CD4-positive, alpha-beta T cell treated with Interleukin-1 beta for 1 hour (primary cell): ENCODE measurements around the gene NR2C2.
"Not testable (repeated sequence)": the region's sequence is repeated elsewhere in the genome, so short reads cannot be mapped to it uniquely, and the experiment has no call there.

Experiments used
- DNase-seq, 2 donors: peaks; one replicate each; pipeline ENCODE4 v3.0.0-alpha.2; 2020 to 2022

The NR2C2 gene

GRCh38 chr3:14947100-14947885 is at the start of gene NR2C2:
Gene NR2C2 (plus strand): TSS chr3:14947583. CDS start chr3:15003915, 56,332 bp downstream.
- DNase-seq: peak; percentile 90 to 91

- no peak for DNase-seq
Observed at GRCh38 chr3:14898929-14899328, 48.5 kb upstream of the NR2C2 start.

GRCh38 chr3:14899993-14900618 is 47.3 kb upstream of the NR2C2 start:
- no peak for DNase-seq

DNA sequence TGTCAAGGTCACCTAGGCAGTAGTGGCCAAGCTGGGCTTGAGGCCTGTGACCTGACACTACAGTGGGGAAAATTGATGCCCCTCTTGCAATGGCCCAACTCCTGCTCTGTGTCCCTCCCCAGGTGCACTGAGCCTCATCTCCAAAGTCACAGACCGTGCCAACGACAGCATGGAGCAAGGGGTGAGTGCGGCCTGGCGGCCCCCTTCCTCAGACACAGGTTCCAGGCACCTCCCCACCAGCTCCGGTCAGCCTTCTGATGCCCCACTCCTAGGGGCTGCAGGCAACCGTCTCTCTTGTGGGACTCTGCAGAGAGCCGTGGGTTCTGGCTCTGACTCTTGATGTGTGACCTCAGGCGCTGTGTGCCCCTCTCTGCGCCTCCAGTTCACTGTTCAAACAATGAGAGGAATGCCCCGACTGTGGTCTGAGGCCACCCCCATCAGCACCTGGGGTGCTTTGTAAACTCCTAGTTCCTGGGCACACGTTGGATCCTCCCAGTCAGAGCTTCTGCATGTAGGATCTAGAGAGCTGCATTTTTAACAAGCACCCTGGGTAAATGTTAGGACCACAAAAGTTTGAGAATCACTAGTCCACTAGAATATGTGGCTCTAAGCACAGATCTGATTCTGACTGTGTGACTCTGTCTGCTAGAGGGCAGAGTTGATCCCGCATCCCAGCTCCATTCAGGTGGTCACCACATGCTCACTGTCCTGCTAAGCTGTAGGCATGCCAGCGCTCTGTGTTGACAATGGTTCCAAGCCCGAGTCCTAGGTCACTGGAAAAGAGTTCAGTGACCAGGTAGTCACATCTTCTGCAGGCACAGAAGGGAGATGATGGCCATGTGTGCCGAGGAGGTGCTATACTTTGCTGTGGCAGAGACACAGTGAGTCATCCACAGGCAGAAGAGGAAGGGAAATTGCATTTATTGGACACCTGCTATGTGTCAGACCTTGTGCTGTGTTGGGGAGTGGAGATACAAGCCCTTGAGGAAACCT is 46.2 kb upstream of the NR2C2 start:
- DNase-seq: no peak

DNA sequence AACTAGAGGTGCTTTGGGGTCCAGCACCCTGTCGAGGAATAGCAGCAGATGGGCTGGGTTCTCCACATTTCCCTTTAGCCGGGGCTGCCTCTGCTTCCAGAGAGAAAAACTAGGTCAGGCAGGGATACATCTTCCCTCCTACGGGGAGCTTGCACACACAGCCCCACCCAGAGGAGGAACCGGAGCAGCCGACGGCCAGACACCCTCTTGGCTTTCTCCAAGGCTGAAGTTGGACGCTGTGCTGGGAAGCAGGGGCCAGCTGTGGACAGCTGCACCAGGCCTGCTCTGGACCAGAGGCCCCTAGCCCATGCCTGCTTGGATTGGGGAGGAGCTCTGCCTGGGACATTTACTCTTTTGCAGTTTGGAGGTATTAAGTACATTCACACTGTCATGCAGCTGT is 44.7 kb upstream of the NR2C2 start:
- DNase-seq: no peak

GRCh38 chr3:14903501-14903900 is 43.9 kb upstream of the NR2C2 start:
- not testable (repeated sequence) for DNase-seq

- DNase-seq: no peak
Observed at GRCh38 chr3:14905055-14905657, 42.2 kb upstream of the NR2C2 start.

GRCh38 chr3:14906355-14906971 is 40.9 kb upstream of the NR2C2 start:
- DNase-seq: no peak

DNA sequence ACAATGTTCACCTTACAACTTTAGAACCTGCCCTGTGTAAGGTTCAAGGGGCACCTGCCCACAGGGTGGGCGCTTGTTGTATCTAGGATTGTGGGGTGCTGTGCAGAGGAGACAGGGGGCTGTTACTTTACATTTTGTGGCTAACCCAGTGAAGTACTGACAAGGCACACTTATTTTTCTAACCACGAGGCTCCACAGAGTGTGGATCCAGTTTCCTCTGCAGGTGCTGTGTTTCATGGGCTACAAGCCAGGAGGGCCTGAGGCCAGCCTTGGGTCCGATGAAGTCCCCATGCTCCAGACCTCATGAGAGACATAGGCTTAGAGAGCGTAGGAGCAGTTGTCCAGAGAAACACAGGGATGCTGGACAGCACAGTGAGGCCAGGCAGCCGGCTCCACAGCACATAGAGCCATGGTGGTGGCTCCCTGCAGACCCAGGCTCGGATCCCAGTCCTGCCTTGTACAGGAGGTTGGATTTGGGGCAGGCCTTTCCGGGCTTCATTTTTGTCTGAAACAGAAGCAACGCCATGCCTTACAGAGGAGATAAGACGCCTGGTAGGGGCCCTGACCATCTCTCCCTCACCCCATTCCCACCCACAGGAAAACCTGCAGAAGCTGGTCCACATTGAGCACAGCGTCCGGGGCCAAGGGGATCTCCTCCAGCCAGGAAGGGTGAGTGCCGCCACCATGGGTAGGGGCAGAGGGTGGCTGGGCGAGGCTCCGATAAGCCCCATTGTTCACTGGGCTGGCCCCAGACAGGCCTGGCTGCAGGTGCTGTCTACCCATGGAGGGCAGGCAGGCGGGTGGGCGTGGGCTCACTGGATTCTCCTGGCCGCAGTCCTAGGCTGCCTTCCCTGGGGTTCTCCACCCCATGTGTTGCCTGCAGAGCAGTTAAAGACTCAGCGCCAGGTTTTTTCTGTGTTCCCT is 40.1 kb upstream of the NR2C2 start:
- no peak for DNase-seq

- no peak for DNase-seq
Observed at GRCh38 chr3:14909250-14909649, 38.1 kb upstream of the NR2C2 start.

DNA sequence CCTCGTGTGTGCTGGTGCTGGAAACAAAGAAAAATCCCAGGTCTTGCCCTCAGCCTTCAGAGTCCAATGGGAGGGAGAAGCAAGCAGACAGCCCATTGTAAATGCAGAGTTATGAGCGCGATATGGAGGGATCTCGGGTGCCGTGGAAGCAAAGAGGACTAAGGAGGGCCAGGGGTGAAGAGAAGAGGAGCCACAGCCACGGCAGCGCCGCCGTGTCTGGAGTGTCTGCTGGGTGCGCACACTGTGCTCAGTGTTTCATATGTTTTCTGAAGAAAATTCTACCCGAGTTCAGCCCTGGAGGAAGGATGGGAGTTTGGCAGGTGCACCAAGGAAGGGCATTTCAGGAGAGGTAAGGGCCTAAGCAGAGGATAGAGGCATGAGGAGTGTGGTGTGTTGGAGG is 35.7 kb upstream of the NR2C2 start:
- no peak for DNase-seq

- DNase-seq: no peak
Observed at GRCh38 chr3:14913071-14913925, 34.1 kb upstream of the NR2C2 start.

DNA sequence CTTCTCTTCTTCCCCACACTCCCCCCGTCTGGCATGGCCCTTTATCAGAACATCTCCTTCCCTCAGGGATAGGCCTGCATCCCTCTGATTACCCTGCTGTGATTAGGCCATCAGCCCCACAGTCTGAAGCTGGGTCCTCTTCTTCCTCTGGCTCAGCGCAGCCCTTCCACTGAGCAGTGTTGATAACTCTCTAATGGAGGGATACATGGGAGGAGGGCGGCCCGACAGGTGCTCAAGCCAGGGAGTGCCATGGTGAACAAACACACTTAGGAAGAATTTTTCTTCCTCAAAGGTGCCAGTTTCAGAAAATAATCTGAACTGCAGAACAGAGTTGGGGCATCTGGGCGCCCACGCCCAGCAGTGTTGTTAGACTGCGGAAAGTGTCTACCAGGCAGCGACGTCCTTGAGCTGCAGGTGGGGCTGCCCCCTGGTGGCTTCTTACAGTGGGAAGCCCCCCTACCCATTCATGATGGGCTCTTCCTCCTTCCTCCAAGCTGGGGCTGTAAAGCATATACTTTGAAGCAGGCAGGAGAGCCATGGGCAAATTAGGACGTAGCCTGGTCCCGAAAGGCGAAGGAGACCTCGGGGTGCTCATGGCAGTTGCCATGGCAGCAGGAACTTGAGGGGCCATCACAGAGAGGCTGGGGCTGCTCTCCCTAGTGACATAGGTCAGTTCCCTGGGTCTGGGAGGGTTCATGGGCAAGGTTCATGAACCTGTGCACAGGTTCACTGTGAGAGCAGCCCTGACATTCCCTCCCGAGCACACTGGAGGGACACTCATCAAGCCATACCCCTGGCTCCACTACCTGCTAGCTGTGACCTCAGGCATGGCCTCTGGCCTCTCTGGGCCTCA is 33.2 kb upstream of the NR2C2 start:
- DNase-seq: no peak

DNA sequence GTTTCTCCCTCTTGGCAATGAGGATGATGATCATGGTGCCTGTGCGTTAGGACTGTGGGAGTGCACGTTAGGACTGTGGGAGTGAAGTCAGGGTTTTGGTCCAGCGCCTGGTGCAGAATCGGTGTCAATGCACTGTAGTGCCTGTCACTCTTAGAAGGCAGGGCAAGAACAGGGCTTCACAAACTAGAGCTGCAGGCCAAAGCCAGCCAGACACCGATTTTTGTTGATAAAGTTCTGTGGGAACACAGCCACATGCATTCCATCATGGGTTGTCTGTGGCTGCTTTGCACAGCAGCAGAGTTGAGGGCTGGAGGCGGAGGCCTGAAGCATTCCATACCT is 32.6 kb upstream of the NR2C2 start:
- no peak for DNase-seq

GRCh38 chr3:14915636-14916222 is 31.7 kb upstream of the NR2C2 start:
- DNase-seq: peak in 1 of 2 donors; percentile 31

- no peak for DNase-seq
Observed at GRCh38 chr3:14918356-14918860, 29.0 kb upstream of the NR2C2 start.

GRCh38 chr3:14920536-14920935 is 26.8 kb upstream of the NR2C2 start:
- no peak for DNase-seq

DNA sequence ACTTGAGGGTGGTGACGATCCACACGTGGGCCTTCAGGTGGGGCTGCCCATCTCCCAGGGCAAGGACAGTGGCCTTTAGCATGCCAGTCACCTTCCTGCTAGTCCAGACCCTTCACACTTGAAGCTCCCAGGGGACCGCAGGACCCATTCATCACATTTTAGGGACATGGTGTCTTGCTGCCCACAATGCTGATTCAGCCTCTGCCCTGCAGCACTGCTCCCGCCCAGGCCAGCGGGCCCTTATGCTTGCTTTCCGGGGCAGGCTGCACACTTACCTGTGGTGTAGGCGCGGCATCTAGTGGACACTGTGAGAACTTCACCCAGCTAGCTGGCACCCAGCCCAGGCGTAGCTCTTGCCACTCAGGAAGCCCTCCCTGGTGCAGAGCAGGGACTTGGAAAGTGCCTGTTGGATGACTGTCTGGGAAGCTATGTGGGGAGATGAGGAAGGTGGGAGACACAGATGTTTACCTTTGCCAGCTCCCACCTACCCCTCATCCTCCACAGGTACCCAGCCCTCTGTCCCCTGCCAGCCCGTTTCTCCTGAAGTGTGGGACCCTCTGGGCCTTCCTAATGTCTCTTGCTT is 26.3 kb upstream of the NR2C2 start:
- peak; percentile 76 to 82 for DNase-seq
